ENCODE measurements around the gene NEURL3.

DNA sequence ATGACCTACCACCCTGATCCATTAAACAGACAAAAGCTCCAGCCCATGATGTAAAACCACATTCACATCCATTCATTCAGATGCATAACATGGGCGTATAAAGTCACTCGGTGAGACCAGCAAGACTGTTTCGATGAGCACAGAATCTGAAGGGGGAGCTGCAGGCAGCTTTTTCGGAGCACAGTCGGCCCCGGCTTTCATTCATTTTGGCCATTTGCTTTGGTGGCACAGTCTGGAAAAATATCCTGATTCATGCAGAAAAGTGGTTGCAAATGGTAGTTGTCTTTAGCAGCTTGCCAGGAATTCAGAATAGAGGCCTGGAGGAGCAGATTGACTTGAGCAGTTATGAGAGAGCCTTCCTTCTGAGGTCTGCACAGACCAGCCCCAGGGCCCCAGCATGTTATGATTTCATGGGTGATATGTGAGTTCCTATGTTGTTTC lies 42.6 kb upstream of the NEURL3 start:
- no peak for TF ChIP-seq TOE1 (IDR thresholded peaks at IDR 0.05; ENCODE audit: borderline replicate concordance)
- TF ChIP-seq TOE1 (CRISPR knock-in tag; IDR thresholded peaks at IDR 0.05; ENCODE audit: borderline replicate concordance, low read depth) = no peak
- no peak for TF ChIP-seq EP300 (IDR thresholded peaks at IDR 0.05; ENCODE audit: low read length)
- no peak for TF ChIP-seq NFYB (IDR thresholded peaks at IDR 0.05; ENCODE audit: extremely low read depth, insufficient read length)
- TF ChIP-seq, protein P1, sequence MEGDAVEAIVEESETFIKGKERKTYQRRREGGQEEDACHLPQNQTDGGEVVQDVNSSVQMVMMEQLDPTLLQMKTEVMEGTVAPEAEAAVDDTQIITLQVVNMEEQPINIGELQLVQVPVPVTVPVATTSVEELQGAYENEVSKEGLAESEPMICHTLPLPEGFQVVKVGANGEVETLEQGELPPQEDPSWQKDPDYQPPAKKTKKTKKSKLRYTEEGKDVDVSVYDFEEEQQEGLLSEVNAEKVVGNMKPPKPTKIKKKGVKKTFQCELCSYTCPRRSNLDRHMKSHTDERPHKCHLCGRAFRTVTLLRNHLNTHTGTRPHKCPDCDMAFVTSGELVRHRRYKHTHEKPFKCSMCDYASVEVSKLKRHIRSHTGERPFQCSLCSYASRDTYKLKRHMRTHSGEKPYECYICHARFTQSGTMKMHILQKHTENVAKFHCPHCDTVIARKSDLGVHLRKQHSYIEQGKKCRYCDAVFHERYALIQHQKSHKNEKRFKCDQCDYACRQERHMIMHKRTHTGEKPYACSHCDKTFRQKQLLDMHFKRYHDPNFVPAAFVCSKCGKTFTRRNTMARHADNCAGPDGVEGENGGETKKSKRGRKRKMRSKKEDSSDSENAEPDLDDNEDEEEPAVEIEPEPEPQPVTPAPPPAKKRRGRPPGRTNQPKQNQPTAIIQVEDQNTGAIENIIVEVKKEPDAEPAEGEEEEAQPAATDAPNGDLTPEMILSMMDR (IDR thresholded peaks at IDR 0.05 in 2 of 3, conservative IDR thresholded peaks at IDR 0.05 in 1 of 3; ENCODE audit: insufficient read depth in 2 of 3, low read depth in 1 of 3, low read length in 3 of 3) = no peak
- TF ChIP-seq RBM34 (IDR thresholded peaks at IDR 0.05; ENCODE audit: borderline replicate concordance, insufficient read depth, low read length) = no peak
- no peak for TF ChIP-seq RCOR1 (IDR thresholded peaks at IDR 0.05; ENCODE audit: borderline replicate concordance in 1 of 2, low read depth in 2 of 2, low read length in 2 of 2)

Data from K562 (cell line).